GM12801 (cell line): ENCODE measurements around the gene ULBP2.

Experiments used
- CTCF ChIP-seq: IDR thresholded peaks from one replicate; pipeline ENCODE4 v1.5.1; 2011; ENCODE audit warnings: control low read depth; ENCODE audit not compliant: insufficient read length; ENCODE audit errors: extremely low read depth

ULBP2 gene

GRCh38 chr6:149950423-149950822 is 8.6 kb downstream of the ULBP2 start:
- TF ChIP-seq CTCF: no peak

GRCh38 chr6:149951096-149951495 is 9.3 kb downstream of the ULBP2 start:
- no peak for TF ChIP-seq CTCF

GRCh38 chr6:149951626-149952025 is 9.8 kb downstream of the ULBP2 start:
- TF ChIP-seq CTCF: no peak

- no peak for TF ChIP-seq CTCF
Measured at GRCh38 chr6:149960488-149960887, 18.7 kb downstream of the ULBP2 start.

- no peak for TF ChIP-seq CTCF
Measured at GRCh38 chr6:149961728-149962425, 20.1 kb downstream of the ULBP2 start.

- no peak for TF ChIP-seq CTCF
Measured at GRCh38 chr6:149962461-149963211, 20.8 kb downstream of the ULBP2 start.

- no peak for TF ChIP-seq CTCF
Measured at GRCh38 chr6:149963212-149963461, 21.3 kb downstream of the ULBP2 start.
